PFSK-1 (cell line): ENCODE measurements around the gene SRRM5.
A peak's percentile ranks its signal among the peaks of the same experiment; 100 is the strongest.

Source experiments
- FOXP2 ChIP-seq: optimal IDR thresholded peaks from 2 replicates; pipeline ENCODE3; 2011; ENCODE audit warnings: borderline replicate concordance, control low read depth, inconsistent platforms; ENCODE audit not compliant: insufficient read depth; ENCODE audit errors: extremely low read length, extremely low read depth
- POLR2AphosphoS5 ChIP-seq: IDR thresholded peaks from 2 replicates; pipeline ENCODE4 v1.6.1; 2012; ENCODE audit warnings: low read depth, mild to moderate bottlenecking, control low read depth, low read length, moderate library complexity
- SIN3A ChIP-seq: IDR thresholded peaks from 2 replicates; pipeline ENCODE4 v1.6.1; 2012; ENCODE audit warnings: mild to moderate bottlenecking, low read length, moderate library complexity, borderline replicate concordance; ENCODE audit not compliant: insufficient read depth
- TAF1 ChIP-seq: IDR thresholded peaks from 2 replicates; pipeline ENCODE4 v1.6.1; 2012; ENCODE audit warnings: low read length, control low read depth, borderline replicate concordance; ENCODE audit not compliant: insufficient read depth
- TF ChIP-seq, protein P1 (sequence below), 2 experiments: IDR thresholded peaks; 2 replicates each; pipeline versions ENCODE4 v1.6.1 to v1.8.0; 2011 to 2012; ENCODE audit warnings: low read depth in 2 of 2, low read length in 2 of 2, control low read depth in 1 of 2, inconsistent platforms in 1 of 2, mild to moderate bottlenecking in 1 of 2, moderate library complexity in 1 of 2; ENCODE audit not compliant: insufficient read depth in 1 of 2

DNA sequence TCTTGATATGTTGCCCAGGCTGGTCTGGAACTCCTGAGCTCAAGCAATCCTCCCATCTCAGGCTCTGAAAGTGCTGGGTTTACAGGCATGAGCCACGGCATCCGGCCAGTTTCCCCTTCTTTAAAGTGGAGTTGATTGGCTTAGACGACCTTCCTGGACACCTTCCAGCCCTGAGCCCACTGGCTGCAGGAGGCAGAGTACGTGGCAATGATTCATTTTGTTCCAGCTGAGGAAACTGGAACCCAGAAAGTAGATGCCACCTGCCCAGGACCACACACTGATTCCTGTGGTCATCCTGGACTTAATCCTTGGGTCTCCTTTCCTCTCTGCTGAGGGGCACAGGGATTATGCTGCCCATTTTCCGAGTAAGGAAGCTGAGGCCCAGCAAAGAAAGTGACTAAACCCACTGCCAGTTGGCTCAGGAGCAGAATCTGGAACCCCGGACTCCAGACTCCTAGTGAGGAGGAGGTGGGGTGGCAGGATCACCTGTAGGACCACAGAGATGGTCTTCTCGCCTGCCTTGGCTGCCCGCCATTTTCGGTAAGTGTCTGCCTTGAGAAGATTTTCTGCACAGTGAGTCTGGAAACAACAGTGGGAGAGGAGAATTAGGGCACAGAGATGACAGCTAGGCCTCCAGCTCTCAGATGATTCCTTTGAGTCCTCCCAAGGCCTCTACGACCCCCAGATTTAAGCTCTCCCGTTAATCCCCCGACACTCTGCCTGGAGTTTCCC, 37.3 kb upstream of the SRRM5 start:
- peak; percentile 52; the same call in 1 of the 2 replicates for TF ChIP-seq POLR2AphosphoS5
- TF ChIP-seq, protein P1, sequence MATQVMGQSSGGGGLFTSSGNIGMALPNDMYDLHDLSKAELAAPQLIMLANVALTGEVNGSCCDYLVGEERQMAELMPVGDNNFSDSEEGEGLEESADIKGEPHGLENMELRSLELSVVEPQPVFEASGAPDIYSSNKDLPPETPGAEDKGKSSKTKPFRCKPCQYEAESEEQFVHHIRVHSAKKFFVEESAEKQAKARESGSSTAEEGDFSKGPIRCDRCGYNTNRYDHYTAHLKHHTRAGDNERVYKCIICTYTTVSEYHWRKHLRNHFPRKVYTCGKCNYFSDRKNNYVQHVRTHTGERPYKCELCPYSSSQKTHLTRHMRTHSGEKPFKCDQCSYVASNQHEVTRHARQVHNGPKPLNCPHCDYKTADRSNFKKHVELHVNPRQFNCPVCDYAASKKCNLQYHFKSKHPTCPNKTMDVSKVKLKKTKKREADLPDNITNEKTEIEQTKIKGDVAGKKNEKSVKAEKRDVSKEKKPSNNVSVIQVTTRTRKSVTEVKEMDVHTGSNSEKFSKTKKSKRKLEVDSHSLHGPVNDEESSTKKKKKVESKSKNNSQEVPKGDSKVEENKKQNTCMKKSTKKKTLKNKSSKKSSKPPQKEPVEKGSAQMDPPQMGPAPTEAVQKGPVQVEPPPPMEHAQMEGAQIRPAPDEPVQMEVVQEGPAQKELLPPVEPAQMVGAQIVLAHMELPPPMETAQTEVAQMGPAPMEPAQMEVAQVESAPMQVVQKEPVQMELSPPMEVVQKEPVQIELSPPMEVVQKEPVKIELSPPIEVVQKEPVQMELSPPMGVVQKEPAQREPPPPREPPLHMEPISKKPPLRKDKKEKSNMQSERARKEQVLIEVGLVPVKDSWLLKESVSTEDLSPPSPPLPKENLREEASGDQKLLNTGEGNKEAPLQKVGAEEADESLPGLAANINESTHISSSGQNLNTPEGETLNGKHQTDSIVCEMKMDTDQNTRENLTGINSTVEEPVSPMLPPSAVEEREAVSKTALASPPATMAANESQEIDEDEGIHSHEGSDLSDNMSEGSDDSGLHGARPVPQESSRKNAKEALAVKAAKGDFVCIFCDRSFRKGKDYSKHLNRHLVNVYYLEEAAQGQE (IDR thresholded peaks at IDR 0.05; ENCODE audit: insufficient read depth in 1 of 2, low read depth in 2 of 2, low read length in 2 of 2), result no peak
- TF ChIP-seq SIN3A, result no peak
- TF ChIP-seq TAF1, result no peak
- TF ChIP-seq FOXP2, result no peak
